Measurements from ENCODE around the gene MARK2.
A peak's percentile ranks its signal among the peaks of the same experiment; 100 is the strongest.

MARK2 gene

DNA sequence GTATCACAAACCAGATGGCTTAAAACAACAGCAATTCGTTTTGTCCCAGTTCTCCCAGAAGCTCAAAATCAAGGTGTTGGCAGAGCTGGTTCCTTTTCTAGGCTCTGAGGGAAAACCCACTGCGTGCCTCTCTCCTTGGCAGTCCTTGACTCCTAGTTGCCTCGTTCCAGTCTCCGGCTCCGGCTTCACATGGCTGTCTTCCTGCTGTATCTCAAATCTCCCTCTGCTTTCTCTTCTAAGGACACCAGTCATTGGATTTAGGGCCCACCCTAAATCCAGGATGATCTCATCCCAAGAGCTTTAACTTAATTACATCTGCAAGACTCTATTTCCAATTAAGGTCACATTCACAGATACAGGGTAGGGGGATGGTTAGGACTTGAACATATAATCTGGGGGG, 90.7 kb downstream of the MARK2 start:
- DNase-seq: no peak

GRCh38 chr11:63931045-63931444, 92.1 kb downstream of the MARK2 start:
- no peak for DNase-seq

GRCh38 chr11:63931876-63932275, 93.0 kb downstream of the MARK2 start:
- DNase-seq: no peak

DNA sequence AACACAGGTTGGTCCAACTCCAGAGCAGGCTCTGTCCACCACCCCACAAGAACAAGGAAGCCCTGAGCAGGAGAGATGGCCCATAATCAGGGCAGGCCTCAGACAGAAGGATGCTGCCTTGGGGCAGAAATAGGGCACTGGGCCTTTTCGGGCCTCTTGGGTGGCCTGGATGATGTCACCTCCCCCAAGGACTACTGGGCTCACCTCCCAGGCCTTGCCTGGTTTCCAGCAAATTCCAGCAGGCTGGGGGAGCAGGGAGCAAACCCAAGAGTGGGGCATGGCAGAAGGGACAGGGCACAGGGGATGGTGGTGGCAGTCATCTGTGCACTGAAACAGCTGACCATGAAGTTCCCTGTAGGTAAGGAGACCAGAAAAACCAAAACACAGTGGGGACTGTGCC, 94.5 kb downstream of the MARK2 start:
- peak; percentile 22 for DNase-seq

GRCh38 chr11:63937713-63938478, 99.0 kb downstream of the MARK2 start:
- DNase-seq: no peak

GRCh38 chr11:63938479-63939396, 99.8 kb downstream of the MARK2 start, which contains the start of gene NAA40:
NAA40 (plus strand) TSS chr11:63939002; CDS start chr11:63939097, 95 bp downstream.
- peak; percentile 94 for DNase-seq

DNA sequence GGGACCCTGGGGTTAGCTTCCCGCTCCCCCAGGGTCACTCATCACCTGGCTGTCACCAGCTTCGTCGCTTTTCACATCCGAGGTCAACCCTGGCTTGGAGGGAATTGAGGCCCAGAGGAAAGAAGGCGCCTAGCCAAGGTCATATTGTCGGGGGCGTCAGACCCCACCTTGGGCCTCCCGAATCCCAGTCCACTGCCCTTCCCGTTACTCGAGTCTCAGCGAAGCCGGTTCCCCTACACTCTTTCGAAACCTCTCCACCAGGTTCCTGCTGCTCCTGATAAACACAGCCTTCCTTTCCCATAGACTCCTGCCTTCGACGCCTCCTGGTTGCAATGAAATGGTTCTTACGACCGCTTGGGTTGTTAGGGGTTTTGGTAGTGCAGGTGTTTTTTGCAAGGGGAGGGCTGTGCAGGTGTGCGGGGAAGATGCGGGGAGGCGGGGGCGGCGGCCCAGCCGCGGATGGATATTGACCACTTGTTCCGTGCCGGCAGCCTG, 100.5 kb downstream of the MARK2 start:
- DNase-seq: no peak

- no peak for DNase-seq
These were observed 101.9 kb downstream of the MARK2 start for GRCh38 chr11:63940786-63941185.

- no peak for DNase-seq
These were observed 103.0 kb downstream of the MARK2 start for GRCh38 chr11:63941901-63942300.

GRCh38 chr11:63942803-63943202, 103.9 kb downstream of the MARK2 start:
- DNase-seq: no peak

DNA sequence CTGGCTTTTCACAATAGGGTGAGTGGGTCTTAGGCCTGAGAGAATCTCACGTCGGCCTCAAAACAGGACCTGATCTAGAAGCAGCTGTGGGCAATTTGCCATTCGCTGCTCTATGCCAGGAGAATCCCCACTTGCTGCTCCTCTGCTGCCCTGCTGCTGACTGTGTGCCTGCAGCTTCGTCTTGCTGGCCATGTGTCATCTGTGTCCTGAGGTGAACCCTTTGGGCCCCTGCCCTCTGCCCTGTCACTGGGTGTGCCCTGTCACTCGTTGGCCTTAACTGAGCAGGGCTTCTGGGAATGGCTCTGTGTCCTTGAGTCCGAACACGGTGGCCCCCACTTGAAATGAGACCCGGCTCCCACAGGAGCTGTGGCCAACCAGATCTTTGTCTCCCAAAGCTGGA, 106.1 kb downstream of the MARK2 start:
- no peak for DNase-seq

DNA sequence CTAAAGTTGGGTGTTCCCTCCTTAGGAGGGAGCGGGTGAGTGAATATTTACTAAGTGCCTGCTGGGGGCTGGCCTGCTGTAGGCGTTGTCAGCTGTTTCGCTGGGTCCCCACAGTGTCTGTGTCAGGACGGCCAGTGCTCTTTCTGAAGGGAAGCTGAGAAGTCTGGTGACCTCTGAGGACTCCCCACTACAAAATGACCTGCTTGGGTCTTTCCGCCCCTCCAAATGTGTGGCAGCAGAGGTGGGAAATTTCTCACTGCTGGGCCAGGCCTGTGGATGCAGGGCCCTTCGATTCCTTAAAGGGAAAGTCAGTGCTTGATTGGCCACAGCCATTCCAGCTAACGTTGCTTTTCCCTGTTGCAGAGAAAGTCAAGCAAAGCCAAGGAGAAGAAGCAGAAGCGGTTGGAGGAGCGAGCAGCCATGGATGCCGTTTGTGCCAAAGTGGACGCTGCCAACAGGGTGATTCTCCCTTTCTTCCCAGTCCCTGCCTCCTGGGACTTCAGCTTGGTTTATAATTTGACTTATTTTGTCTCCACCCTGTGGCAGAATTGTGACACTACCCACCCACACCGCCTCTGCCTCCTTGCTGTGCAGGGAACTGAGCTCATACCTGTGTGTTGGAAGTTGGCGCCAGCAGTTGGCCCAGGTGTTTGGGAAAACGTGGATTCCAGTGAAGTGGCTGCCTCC, 106.7 kb downstream of the MARK2 start:
- peak; percentile 76 for DNase-seq

- no peak for DNase-seq
These were observed 113.0 kb downstream of the MARK2 start for GRCh38 chr11:63951779-63952536.

DNA sequence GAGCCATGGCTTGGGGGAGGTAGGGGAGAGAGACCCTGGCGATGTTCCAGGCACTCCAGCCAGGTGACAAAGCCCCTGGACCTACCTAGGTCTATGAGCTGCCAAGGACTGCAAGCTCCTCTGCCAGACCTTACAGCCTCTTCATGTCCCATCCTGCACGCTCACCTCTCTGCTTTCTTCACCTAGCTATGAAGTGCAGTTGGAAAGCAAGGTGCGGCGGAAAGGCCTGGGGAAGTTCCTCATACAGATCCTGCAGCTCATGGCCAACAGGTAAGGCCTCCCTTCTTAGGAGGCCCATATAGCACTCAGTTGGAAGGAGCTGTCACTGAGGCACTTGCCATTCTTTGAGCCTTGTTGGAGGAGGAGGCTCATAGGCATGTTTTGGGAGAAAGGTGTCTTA, 113.7 kb downstream of the MARK2 start:
- DNase-seq: no peak

GRCh38 chr11:63958008-63958407, 119.1 kb downstream of the MARK2 start:
- DNase-seq: no peak

Measured in fibroblast of skin of back (primary cell).